ENCODE data around the gene ZIC5.

ZIC5 gene

GRCh38 chr13:99988529-99989275 is 17.1 kb upstream of the ZIC5 start:
- DNase-seq = no peak
- intact Hi-C loops (cut with DNase I) = no loop called here

DNA sequence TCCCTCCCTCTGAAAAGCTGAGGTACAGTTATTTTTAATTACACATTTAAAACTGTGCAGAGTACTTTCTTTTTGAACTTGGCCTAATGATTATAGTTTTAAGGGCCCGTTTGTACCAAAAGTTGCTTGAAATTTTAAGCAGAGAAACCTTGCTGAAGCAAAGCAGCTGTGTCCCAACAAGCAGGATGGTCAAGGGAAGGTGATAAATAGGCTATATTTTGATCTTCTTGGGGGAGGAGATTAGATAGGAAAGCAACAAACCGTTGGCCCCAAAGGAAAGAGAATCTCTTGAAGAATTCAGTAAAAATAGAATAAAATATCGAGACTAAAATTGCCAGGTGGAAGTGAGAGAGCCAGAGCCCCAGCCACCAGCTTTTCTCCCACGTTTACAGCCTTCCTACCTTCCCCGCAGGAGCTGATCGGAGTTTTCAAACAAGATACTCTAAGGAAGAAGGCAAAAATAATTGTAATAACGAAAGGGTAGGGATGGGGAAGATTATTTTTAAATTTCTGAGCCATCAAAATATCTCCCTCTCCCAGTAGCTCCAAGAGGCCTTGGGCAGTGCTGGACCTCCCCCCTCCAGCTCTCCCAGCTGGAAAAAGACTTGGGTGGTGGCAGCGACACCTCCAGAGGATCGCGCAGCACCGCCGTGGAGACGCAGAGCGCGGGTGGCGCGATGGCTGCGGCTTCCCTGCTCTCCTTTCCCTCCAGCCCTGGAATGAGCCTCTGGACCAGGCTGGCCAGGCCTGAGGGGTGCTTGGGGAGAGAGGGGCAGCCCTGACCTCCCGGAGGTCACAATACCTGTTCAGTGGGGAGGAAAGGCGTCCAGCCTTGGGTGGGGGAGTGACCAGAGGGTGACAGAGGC is 15.8 kb upstream of the ZIC5 start:
- DNase-seq = no peak
- intact Hi-C loops (cut with DNase I) = no loop called here

DNA sequence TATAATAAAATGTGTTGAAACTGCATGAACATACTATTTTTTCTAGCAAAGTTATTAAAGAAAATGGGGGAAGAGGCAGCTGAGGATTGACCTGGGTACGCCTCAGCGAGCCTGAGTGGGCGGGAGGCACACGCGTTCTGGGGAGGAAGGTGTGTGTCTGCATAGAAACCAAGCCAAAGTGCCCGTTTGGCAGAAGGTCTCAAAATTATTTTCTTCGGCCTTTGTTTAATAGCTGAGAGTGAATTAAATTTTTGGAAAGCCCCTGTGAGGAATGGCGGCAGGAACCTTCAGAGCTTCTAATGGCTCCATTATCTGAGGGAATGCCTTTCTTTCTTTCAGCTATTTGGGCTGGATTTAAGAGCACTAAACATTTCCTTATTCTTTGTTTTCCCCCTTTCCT is 15.2 kb upstream of the ZIC5 start:
- no peak for DNase-seq
- intact Hi-C loops (cut with DNase I) = no loop called here

DNA sequence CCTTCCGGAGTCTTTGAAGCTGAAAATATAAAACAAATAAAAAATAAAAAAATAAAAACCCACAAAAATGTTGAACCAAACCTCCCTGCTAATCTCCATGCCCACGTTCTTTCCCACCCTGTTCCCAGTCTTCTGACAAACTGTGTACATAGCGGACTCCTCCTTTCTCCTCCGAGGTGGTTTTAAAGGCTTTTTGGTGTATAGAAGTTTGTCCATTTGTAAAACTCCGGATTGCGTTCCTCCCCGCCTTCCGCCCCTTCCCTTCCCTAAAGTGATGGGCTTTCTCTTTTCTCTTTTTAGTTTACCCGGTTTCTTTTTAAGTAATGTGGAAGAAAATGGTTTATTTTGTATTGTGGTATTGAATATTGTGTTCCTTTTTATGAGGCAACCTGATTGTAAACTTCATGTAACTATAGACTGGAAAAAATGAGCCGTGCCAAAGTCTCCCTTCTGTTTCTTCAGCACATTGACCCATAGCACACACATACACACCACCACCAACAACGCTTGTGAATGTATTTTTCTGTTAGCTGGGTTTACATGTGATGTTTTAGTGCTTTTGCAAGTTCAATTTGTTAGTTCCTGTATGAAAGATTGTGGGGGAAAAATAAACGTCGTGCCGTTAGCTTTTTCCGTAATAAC is 14.4 kb upstream of the ZIC5 start:
- intact Hi-C loops (cut with DNase I) = no loop called here
- DNase-seq = no peak

GRCh38 chr13:99985241-99985874 is 13.8 kb upstream of the ZIC5 start:
- DNase-seq = peak in 1 of 10 donors; percentile 66
- intact Hi-C loops (cut with DNase I) = no loop called here

GRCh38 chr13:99984461-99985240 is 13.1 kb upstream of the ZIC5 start:
- peak in 1 of 10 donors; percentile 70 for DNase-seq
- intact Hi-C loops (cut with DNase I) = no loop called here

- intact Hi-C loops (cut with DNase I) = no loop called here
- peak in 2 of 10 donors; percentile 58 to 75 for DNase-seq
Measured at GRCh38 chr13:99983499-99984401, 12.2 kb upstream of the ZIC5 start.

DNA sequence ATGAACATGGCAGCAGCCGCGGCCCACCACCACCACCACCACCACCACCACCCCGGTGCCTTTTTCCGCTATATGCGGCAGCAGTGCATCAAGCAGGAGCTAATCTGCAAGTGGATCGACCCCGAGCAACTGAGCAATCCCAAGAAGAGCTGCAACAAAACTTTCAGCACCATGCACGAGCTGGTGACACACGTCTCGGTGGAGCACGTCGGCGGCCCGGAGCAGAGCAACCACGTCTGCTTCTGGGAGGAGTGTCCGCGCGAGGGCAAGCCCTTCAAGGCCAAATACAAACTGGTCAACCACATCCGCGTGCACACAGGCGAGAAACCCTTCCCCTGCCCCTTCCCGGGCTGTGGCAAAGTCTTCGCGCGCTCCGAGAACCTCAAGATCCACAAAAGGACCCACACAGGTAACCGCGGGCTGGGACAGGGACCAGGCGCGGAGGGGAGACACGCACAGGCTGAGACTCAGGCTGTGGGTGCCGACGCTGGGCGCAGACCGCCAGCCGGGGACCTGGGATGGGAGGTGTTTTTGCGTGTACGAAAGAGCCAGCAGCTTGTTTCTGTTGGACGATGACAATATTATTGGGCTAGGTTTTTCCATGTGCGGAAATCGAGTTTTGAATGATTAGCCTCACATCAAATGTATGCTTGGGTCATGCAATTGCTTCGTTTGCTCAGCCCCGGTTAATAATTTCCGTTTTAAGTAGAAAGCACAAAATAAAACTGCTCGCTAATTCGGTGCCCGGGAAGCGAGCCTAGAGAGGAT is 11.3 kb upstream of the ZIC5 start:
- intact Hi-C loops (cut with DNase I) = no loop called here
- DNase-seq = peak in 1 of 10 donors; percentile 62

DNA sequence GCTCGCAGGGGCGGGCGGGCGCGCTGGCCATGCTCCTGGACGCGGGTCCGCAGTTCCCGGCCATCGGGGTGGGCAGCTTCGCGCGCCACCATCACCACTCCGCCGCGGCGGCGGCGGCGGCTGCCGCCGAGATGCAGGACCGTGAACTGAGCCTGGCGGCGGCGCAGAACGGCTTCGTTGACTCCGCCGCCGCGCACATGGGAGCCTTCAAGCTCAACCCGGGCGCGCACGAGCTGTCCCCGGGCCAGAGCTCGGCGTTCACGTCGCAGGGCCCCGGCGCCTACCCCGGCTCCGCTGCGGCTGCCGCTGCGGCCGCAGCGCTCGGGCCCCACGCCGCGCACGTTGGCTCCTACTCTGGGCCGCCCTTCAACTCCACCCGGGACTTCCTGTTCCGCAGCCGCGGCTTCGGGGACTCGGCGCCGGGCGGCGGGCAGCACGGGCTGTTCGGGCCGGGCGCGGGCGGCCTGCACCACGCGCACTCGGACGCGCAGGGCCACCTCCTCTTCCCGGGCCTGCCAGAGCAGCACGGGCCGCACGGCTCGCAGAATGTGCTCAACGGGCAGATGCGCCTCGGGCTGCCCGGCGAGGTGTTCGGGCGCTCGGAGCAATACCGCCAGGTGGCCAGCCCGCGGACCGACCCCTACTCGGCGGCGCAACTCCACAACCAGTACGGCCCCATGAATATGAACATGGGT is 10.6 kb upstream of the ZIC5 start:
- intact Hi-C loops (cut with DNase I) = no loop called here
- peak in 1 of 10 donors; percentile 83 for DNase-seq

- peak in 2 of 10 donors; percentile 61 to 84 for DNase-seq
- intact Hi-C loops (cut with DNase I) = no loop called here
Measured at GRCh38 chr13:99981735-99982035, 10.1 kb upstream of the ZIC5 start, which contains the start of gene ZIC2. Gene ZIC2, plus strand, starts transcription at chr13:99981784. Its CDS starts 281 bp downstream, at chr13:99982065.

DNA sequence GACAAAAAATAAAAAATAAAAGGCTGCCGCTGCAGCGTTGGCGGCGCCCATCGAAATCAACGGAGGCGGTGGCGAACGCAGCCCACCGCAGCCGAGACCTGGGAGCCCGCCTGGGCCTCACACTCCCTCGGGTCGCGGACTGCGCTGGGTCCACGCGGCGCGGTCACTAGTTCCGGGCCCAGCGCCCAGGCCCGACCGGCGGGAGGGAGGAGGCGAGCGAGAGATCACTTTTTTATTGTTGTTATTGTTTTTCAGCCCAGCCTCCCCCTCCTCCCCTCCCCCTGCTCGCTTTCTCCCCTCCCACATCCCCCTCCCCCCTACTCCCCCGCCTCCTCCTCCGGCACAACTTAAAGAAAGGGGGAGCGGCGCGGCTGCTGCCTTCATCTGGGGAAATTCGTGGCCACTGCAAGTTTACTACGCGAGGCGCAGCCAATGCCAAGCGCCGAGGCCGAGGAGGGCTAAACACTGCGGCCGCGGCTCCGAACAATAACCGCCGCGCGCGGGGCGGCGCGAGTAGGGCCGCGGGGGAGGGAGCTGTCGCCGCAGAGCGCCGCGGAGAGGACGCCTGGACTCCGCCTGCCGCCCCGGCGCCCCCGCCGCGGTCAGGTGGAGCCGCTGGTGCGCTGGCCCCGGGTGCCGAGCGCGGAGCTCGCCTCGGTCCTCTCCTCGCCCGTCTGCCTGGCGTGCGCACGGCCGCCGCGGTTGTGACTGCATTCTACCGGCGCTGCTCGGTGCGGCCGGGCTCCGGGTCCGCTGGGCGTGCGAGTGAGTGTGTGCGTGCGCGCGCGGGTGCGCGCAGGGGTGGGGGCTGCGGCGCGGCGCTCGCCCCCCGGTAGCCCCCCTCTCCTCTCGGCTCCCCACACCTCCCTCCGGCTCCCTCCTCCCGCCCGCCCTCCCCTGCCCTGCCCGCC is 9.5 kb upstream of the ZIC5 start:
- intact Hi-C loops (cut with DNase I) = no loop called here
- DNase-seq = peak in 2 of 10 donors; percentile 81 to 89

GRCh38 chr13:99980201-99980823 is 8.7 kb upstream of the ZIC5 start:
- intact Hi-C loops (cut with DNase I) = no loop called here
- DNase-seq = peak in 5 of 10 donors; percentile 58 to 90 (median 87)

DNA sequence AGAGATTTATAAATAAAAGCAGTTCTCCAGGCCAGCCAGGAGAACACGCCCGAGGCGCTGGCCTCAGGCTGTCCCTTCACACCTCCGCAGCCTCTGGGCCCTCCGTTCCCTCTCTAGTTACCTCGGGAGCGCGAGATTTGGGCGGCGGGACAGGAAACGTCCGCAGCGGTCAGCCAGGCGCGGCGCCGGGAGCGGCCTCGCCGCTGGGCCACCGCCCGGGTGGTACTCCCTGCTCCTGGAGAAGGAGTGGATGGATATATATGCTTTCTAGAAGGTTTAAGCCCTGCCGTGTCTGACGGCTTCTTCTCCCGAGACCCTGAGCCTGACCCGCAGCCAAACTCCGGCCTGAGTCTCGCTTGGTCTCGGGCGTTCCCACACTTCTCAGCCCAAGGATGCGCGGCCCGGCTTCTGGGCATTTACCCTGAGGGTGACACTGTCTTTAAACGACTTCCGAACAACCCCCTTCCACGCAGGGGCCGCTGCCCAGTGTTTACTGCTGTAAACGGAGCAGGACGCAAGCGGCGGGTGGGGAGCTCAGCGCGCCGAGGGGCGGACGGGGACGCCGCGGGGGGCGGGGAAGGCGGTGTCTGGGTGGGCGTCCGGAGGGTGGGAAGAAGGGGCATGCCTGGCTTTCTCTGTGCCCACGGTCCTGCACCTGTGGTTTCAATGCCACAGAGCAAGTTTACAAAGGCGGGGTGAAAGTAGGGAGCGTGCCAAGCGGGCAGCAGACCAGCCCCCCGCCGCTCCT is 8.1 kb upstream of the ZIC5 start:
- DNase-seq = peak in 2 of 10 donors; percentile 75 to 84
- intact Hi-C loops (cut with DNase I) = no loop called here

DNA sequence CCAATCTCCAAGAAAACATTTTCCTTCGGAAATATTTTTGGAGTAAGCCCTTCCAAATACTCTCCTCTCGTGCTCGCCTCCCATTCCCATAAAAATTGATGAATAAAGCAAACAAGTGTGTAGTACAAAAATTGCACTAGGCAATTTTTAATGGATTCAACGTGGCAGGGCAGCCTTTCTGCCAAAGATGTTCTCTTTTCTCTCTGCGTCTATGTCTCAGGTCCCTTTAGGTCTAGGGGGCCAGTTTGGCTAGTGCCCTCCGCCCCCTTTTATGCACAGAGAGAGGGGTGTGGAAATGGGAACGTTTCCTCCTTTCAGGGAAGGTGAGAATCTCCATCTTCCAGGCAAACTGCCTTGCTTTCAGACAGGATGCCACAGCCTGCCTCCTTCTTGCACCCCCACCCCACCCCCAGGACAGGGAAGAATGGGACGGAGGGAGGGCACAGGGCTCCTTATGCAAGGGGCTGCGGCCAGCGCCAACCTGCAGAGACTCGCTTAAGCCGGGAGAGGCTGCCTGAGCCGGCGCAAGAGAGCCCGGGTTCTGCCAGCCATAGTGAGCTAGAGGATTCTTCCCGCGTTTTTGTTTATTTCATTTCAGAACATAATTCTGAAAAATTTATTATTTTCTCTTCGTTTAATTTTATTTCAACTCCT is 7.4 kb upstream of the ZIC5 start:
- intact Hi-C loops (cut with DNase I) = no loop called here

More for the DNA sequence above, 7.4 kb upstream of the ZIC5 start:
- peak in 2 of 10 donors; percentile 67 to 82 for DNase-seq

Measured in posterior cingulate gyrus (tissue), 11 donors.